MM.1S (cell line): ENCODE results near the gene AK9.

ENCODE experiments used
- DNase-seq: peaks from one replicate; pipeline ENCODE4 v3.0.0-alpha.2; 2015
- H2AFZ ChIP-seq: fragments of 300-600 bp; sonication (generic); 2 replicates; pipeline ENCODE4 v1.6.0; 2016; ENCODE audit warnings: antibody characterized with exemption, low read length
- H3F3A ChIP-seq: fragments of 300-600 bp; sonication (generic); 2 replicates; pipeline ENCODE4 v1.6.1; 2016; ENCODE audit warnings: mild to moderate bottlenecking, antibody characterized with exemption, low read length, moderate library complexity, mixed read lengths; ENCODE audit not compliant: insufficient read depth
- H3K27ac ChIP-seq: fragments of 300-600 bp; sonication (generic); 2 replicates; pipeline ENCODE4 v1.5.1; 2016; ENCODE audit warnings: mild to moderate bottlenecking, low read length
- H3K27me3 ChIP-seq: fragments of 300-600 bp; sonication (generic); replicated peaks from 2 replicates; pipeline ENCODE4 v1.6.0; 2016; ENCODE audit warnings: low read length; ENCODE audit not compliant: insufficient read depth
- H3K36me3 ChIP-seq: fragments of 300-600 bp; sonication (generic); replicated peaks from 2 replicates; pipeline ENCODE4 v1.6.1; 2016; ENCODE audit warnings: mild to moderate bottlenecking, low read length, mixed read lengths; ENCODE audit not compliant: insufficient read depth
- H3K4me1 ChIP-seq: fragments of 300-600 bp; sonication (generic); 2 replicates; pipeline ENCODE4 v1.6.1; 2016; ENCODE audit warnings: low read length, mixed read lengths
- H3K4me2 ChIP-seq: fragments of 300-600 bp; sonication (generic); 2 replicates; pipeline ENCODE4 v1.6.0; 2016; ENCODE audit warnings: low read depth, low read length
- H3K4me3 ChIP-seq: fragments of 300-600 bp; sonication (generic); 2 replicates; pipeline ENCODE4 v1.5.1; 2016; ENCODE audit warnings: low read length, mixed read lengths
- H3K79me2 ChIP-seq: fragments of 300-600 bp; sonication (generic); 2 replicates; pipeline ENCODE4 v1.6.1; 2016; ENCODE audit warnings: mixed run types, low read length, mixed read lengths
- H3K9ac ChIP-seq: fragments of 300-600 bp; sonication (generic); 2 replicates; pipeline ENCODE4 v1.6.1; 2016; ENCODE audit warnings: low read length, mixed read lengths
- H3K9me2 ChIP-seq: fragments of 300-600 bp; sonication (generic); replicated peaks from 2 replicates; pipeline ENCODE4 v1.6.1; 2016; ENCODE audit warnings: mild to moderate bottlenecking, low read length, mixed read lengths; ENCODE audit not compliant: insufficient read depth
- H3K9me3 ChIP-seq: fragments of 300-600 bp; sonication (generic); replicated peaks from 2 replicates; pipeline ENCODE4 v1.6.1; 2016; ENCODE audit warnings: mild to moderate bottlenecking, low read length, mixed read lengths; ENCODE audit not compliant: insufficient read depth
- H4K20me1 ChIP-seq: fragments of 300-600 bp; sonication (generic); 2 replicates; pipeline ENCODE4 v1.6.1; 2016; ENCODE audit warnings: mild to moderate bottlenecking, low read length, moderate library complexity, mixed read lengths; ENCODE audit not compliant: insufficient read depth
- CTCF ChIP-seq: fragments of 300-600 bp; sonication (generic); IDR thresholded peaks from 2 replicates; pipeline ENCODE4 v1.5.1; 2016; ENCODE audit warnings: antibody characterized with exemption, low read length, mixed read lengths
- EZH2 ChIP-seq: fragments of 300-600 bp; sonication (generic); optimal IDR thresholded peaks from 2 replicates; pipeline ENCODE3; 2017; ENCODE audit warnings: low read depth, mild to moderate bottlenecking, antibody characterized with exemption, low read length, mixed read lengths
- EZH2phosphoT487 ChIP-seq: fragments of 300-600 bp; sonication (generic); IDR thresholded peaks from 2 replicates; pipeline ENCODE4 v1.6.1; 2018; ENCODE audit warnings: antibody characterized with exemption, low read length

The AK9 gene

GRCh38 chr6:109453594-109454495 is 237.2 kb downstream of the AK9 start:
- no peak overlapping the region for H2AFZ ChIP-seq
- H3F3A ChIP-seq, result peaks cover 22% of the 10 kb centered on the region
- no peak for TF ChIP-seq CTCF
- TF ChIP-seq EZH2, result no peak
- TF ChIP-seq EZH2phosphoT487, result no peak
- H3K4me1 ChIP-seq, result peaks cover 38% of the 10 kb centered on the region
- H3K27ac ChIP-seq, result peak overlapping the region; percentile 86
- H3K4me2 ChIP-seq, result peak overlapping the region; percentile 79
- no peaks in the 10 kb centered on the region for H3K9me2 ChIP-seq
- no peaks in the 10 kb centered on the region for H3K36me3 ChIP-seq
- peak overlapping the region; percentile 94 for H3K4me3 ChIP-seq
- no peak for DNase-seq
- peaks cover 42% of the 10 kb centered on the region for H3K79me2 ChIP-seq
- H4K20me1 ChIP-seq, result no peaks in the 10 kb centered on the region
- no peaks in the 10 kb centered on the region for H3K27me3 ChIP-seq
- H3K9ac ChIP-seq, result peak overlapping the region; percentile 87
- no peaks in the 10 kb centered on the region for H3K9me3 ChIP-seq

GRCh38 chr6:109453156-109453555 is 237.8 kb downstream of the AK9 start:
- peaks cover 37% of the 10 kb centered on the region for H3K79me2 ChIP-seq
- H3K9me2 ChIP-seq, result no peaks in the 10 kb centered on the region
- H3K27ac ChIP-seq, result no peak overlapping the region
- H3K4me3 ChIP-seq, result no peak overlapping the region
- H3K9ac ChIP-seq, result no peak overlapping the region
- H2AFZ ChIP-seq, result no peak overlapping the region
- no peaks in the 10 kb centered on the region for H4K20me1 ChIP-seq
- no peaks in the 10 kb centered on the region for H3K27me3 ChIP-seq
- peaks cover 31% of the 10 kb centered on the region for H3K4me1 ChIP-seq
- H3K36me3 ChIP-seq, result no peaks in the 10 kb centered on the region
- no peaks in the 10 kb centered on the region for H3K9me3 ChIP-seq
- TF ChIP-seq CTCF, result no peak
- DNase-seq, result no peak
- H3F3A ChIP-seq, result peaks cover 19% of the 10 kb centered on the region
- no peak overlapping the region; the same call in 1 of the 2 replicates for H3K4me2 ChIP-seq

- Histone ChIP-seq H3K9me3 (no peaks in the 10 kb centered on the region), H3K4me3 (no peak overlapping the region), H3K9me2 (no peaks in the 10 kb centered on the region), H3K9ac (no peak overlapping the region), H3K27me3 (no peaks in the 10 kb centered on the region), H2AFZ (no peak overlapping the region), H3K27ac (no peak overlapping the region), H4K20me1 (no peaks in the 10 kb centered on the region), H3K36me3 (no peaks in the 10 kb centered on the region), H3K79me2 (peaks cover 33% of the 10 kb centered on the region), H3K4me1 (peaks cover 21% of the 10 kb centered on the region), H3F3A (peaks cover 19% of the 10 kb centered on the region), H3K4me2 (no peak overlapping the region)
- DNase-seq, result no peak
- TF ChIP-seq CTCF (no peak), EZH2phosphoT487 (no peak), EZH2 (no peak)
These were observed 238.8 kb downstream of the AK9 start for GRCh38 chr6:109452181-109452580.
